OCI-LY7 (cell line): ENCODE results near the gene SEMA7A. TPM values are rescaled to one million over a fixed set of nuclear protein-coding genes. Genes with fewer than 3 reads are reported as not detected.

Source experiments
- BruUV-seq: library from RNA; stranded (reverse); fragments of 400-500 nt; replicated peaks from 2 replicates; lab custom pipeline; 2021; lab: Mats Ljungman, UMichigan
- CTCF ChIA-PET: fragments of 300-600 bp; sonication (Branson Sonifier 250); formaldehyde crosslinking; loops from one replicate; lab custom pipeline; 2022; ENCODE audit warnings: antibody characterized with exemption; ENCODE audit not compliant: unreplicated experiment; lab: Charles Lee
- POLR2A ChIA-PET: fragments of 300-600 bp; sonication (Branson Sonifier 250); formaldehyde crosslinking; loops from one replicate; lab custom pipeline; 2022; ENCODE audit warnings: antibody characterized with exemption; lab: Charles Lee
- DNase-seq: peaks from one replicate; pipeline ENCODE4 v3.0.0-alpha.2; 2015; ENCODE audit warnings: low spot score
- H2AFZ ChIP-seq: fragments of 200-600 bp; sonication (generic), shearing (Covaris generic); 2 replicates; pipeline ENCODE4 v1.6.1; 2014; ENCODE audit warnings: mild to moderate bottlenecking, antibody characterized with exemption, low read length, moderate library complexity
- H3K27ac ChIP-seq: fragments of 200-600 bp; sonication (generic); 2 replicates; pipeline ENCODE4 v1.5.1; 2014; ENCODE audit warnings: mixed run types, low read depth, mild to moderate bottlenecking, moderate library complexity, low read length, inconsistent platforms; ENCODE audit not compliant: poor library complexity, severe bottlenecking
- H3K36me3 ChIP-seq: fragments of 200-600 bp; sonication (generic); 2 replicates; pipeline ENCODE4 v1.6.1; 2014; ENCODE audit warnings: mild to moderate bottlenecking, antibody characterized with exemption, low read length, moderate library complexity, mixed read lengths; ENCODE audit not compliant: insufficient read depth
- H3K4me1 ChIP-seq: fragments of 200-600 bp; sonication (generic); 2 replicates; pipeline ENCODE4 v1.5.1; 2014; ENCODE audit warnings: mild to moderate bottlenecking, low read length; ENCODE audit not compliant: insufficient read depth, poor library complexity, severe bottlenecking
- H3K4me2 ChIP-seq: fragments of 200-600 bp; sonication (generic); 2 replicates; pipeline ENCODE4 v1.6.1; 2014; ENCODE audit warnings: mild to moderate bottlenecking, low read length
- H3K4me3 ChIP-seq: fragments of 200-600 bp; sonication (generic); 2 replicates; pipeline ENCODE4 v1.5.1; 2014; ENCODE audit warnings: mild to moderate bottlenecking, low read depth, low read length; ENCODE audit not compliant: poor library complexity, severe bottlenecking
- H3K79me2 ChIP-seq: fragments of 200-600 bp; sonication (generic); 2 replicates; pipeline ENCODE4 v1.6.1; 2016; ENCODE audit warnings: low read depth, mild to moderate bottlenecking, low read length, moderate library complexity, mixed read lengths; ENCODE audit not compliant: insufficient read depth
- H3K9me2 ChIP-seq: fragments of 200-600 bp; sonication (generic); 2 replicates; pipeline ENCODE4 v1.6.1; 2016; ENCODE audit warnings: mild to moderate bottlenecking, low read length, mixed read lengths; ENCODE audit not compliant: insufficient read depth
- H3K9me3 ChIP-seq: fragments of 200-600 bp; sonication (generic); 2 replicates; pipeline ENCODE4 v1.6.1; 2014; ENCODE audit warnings: mild to moderate bottlenecking, mixed run types, low read length, mixed read lengths
- H4K20me1 ChIP-seq: fragments of 200-600 bp; sonication (generic); 2 replicates; pipeline ENCODE4 v1.6.1; 2014; ENCODE audit warnings: mild to moderate bottlenecking, antibody characterized with exemption, low read length, moderate library complexity, mixed read lengths; ENCODE audit not compliant: insufficient read depth
- CTCF ChIP-seq: fragments of 200-600 bp; sonication (generic); conservative IDR thresholded peaks from 2 replicates; pipeline ENCODE4 v1.5.1; 2014; ENCODE audit warnings: mild to moderate bottlenecking, antibody characterized with exemption, low read length, moderate library complexity, mixed read lengths
- EZH2phosphoT487 ChIP-seq: fragments of 200-600 bp; sonication (generic); IDR thresholded peaks from 2 replicates; pipeline ENCODE4 v1.6.1; 2018; ENCODE audit warnings: low read depth, borderline replicate concordance, mild to moderate bottlenecking, mixed run types, antibody characterized with exemption, low read length, moderate library complexity, mixed read lengths
- intact Hi-C: fragments of 100-400 bp; cut with micrococcal nuclease; formaldehyde crosslinking; loops from one replicate; pipeline ENCODE4 v1.10.0; 2022; ENCODE audit not compliant: unreplicated experiment
- total RNA-seq, 2 experiments: library from RNA; depleted of rRNA in 1 of 2; stranded (reverse); fragments of >200 nt in 1 of 2; shearing (Covaris generic) in 1 of 2; gene quantifications; 2 replicates each; pipeline ENCODE4 v1.2.3, GENCODE V29; 2014 to 2022

SEMA7A gene
- total RNA-seq, 2 experiments from 2014 or later = 0.06 to 1.0 TPM

GRCh38 chr15:74453925-74454763 lies 20.4 kb upstream of the SEMA7A start:
- H2AFZ ChIP-seq = no peak overlapping the region
- no peak for DNase-seq
- no peaks in the 10 kb centered on the region for H3K9me3 ChIP-seq
- intact Hi-C loops = no loop called here
- H3K79me2 ChIP-seq = no peaks in the 10 kb centered on the region
- no peak overlapping the region for H3K4me2 ChIP-seq
- POLR2A ChIA-PET = interaction anchor here (1.2 kb wide), 2 partner anchors 14 to 70 kb away, joined by 3 read pairs; no protein-coding TSS in a partner anchor
- CTCF ChIA-PET = no interaction called here
- peaks cover 14% of the 10 kb centered on the region; the same call in 1 of the 2 replicates for H3K36me3 ChIP-seq
- H3K27ac ChIP-seq = no peak overlapping the region
- H4K20me1 ChIP-seq = no peaks in the 10 kb centered on the region
- no peak for TF ChIP-seq CTCF
- no peaks in the 10 kb centered on the region for H3K4me1 ChIP-seq
- no peak overlapping the region for H3K4me3 ChIP-seq
- H3K9me2 ChIP-seq = no peaks in the 10 kb centered on the region
- no TSS peak for BruUV-seq

GRCh38 chr15:74451861-74452835 lies 18.4 kb upstream of the SEMA7A start:
- intact Hi-C loops = no loop called here
- no peaks in the 10 kb centered on the region for H3K4me1 ChIP-seq
- no peaks in the 10 kb centered on the region for H3K79me2 ChIP-seq
- H2AFZ ChIP-seq = no peak overlapping the region
- no peak overlapping the region for H3K27ac ChIP-seq
- BruUV-seq = no TSS peak
- H4K20me1 ChIP-seq = no peaks in the 10 kb centered on the region
- no peak for DNase-seq
- no peak overlapping the region for H3K4me2 ChIP-seq
- ChIA-PET CTCF (no interaction called here), POLR2A (no interaction called here)
- no peak overlapping the region for H3K4me3 ChIP-seq
- H3K9me3 ChIP-seq = no peaks in the 10 kb centered on the region
- TF ChIP-seq EZH2phosphoT487 = no peak
- no peak for TF ChIP-seq CTCF
- H3K36me3 ChIP-seq = peaks cover 28% of the 10 kb centered on the region; the same call in 1 of the 2 replicates
- no peaks in the 10 kb centered on the region for H3K9me2 ChIP-seq
